HG03460 (cell line): ENCODE data around the gene ZBTB7C.
"Not testable (repeated sequence)": the region's sequence is repeated elsewhere in the genome, so short reads cannot be mapped to it uniquely, and the experiment has no call there.

Source experiments
- ATAC-seq: cut with Tn5 transposase; IDR thresholded peaks from one replicate; pipeline ENCODE4 v1.9.1; 2021; ENCODE audit not compliant: unreplicated experiment

ZBTB7C gene

DNA sequence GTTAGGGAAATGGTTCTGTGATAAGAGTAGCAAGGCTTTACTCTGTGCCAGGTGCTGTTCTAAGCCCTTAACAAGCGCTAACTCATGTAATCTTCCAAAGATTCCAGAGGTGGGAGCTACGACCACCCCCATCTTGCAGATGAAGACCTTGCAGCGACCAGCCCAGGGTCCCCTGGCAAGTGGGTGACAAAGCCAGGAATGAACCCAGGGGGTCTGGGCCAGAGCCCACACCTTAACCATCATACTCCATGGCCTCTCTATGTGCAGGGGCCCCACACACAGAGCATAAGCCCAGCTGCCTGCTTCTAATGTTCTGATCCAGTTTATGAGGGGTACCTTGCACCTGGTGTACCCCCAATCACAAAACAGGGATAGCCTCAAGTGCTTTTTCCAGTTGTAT is 105.3 kb downstream of the ZBTB7C start:
- no peak for ATAC-seq

DNA sequence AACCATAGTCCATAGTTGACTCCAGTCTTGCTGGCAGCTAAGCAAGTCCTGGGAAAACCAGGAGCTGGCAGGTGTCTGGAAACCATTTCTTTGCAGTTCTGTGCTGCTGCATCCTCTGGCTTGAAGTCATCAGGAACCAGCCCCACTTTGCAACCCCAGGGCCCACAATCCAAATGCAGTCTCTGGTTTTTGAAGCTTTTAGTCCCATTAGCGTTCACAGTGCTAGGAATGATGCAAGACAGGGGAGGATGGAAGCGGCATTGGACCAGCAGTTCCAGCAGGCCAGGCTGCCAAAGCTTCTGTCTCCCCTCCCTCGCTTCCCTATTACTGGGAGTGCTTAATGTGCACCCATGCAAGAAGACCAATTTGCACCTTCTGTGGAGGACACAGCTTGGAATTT is 106.4 kb downstream of the ZBTB7C start:
- no peak for ATAC-seq

GRCh38 chr18:48300463-48300961 is 108.7 kb downstream of the ZBTB7C start:
- ATAC-seq, result no peak

DNA sequence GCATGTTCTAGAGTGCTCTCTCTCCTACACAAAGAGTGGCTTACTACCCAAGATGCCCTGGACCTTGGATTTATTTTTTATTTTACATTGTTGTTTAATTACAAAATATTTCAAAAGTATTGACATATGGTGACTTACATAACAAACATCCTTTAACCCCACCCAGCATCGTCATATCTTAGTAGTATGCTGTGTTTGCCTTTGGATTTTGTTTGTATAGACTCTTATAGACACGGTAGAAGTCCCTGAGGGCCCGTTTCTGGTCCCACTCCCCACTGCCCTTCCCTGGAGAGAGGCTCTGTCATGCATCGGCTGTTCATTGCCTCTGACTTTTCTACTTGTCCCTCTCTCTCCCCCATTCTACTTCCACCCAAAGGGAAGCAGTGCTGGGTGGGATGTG is 112.0 kb downstream of the ZBTB7C start:
- no peak for ATAC-seq

GRCh38 chr18:48296581-48296980 is 112.6 kb downstream of the ZBTB7C start:
- no peak for ATAC-seq

DNA sequence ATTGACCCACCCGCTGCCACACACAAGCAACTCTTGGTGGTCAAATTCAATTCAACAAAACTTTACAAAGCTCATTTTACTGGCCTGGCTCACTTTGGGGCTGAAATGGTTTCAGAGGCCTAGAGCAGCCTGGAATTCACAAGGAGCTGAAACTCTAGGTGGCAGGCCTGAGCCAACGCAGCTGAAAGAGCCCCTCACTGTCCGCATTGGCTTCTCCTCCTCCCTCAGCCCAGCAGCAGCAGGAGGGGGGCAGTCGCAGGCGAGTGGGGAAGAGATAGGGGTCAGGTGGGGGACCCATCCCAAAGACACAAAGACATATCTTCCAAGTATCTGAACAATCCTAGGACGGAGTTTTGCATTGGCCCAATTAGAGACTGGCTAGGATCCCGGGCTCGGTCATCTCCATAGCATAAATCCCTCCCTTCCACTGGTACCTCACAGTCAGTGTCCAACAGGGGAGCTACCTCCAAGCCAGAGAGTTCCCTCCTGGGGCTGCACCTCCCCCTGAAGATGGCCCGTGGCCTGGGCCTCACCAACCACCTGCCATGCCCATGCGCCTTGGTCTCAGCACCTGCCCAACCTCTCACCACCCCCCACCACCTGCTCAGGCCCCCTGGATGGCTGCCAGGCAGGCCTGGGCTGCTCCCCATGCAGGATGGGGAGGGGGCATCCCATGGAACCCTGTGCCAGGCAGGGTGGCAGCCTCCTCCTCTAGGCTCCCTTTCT is 113.4 kb downstream of the ZBTB7C start:
- ATAC-seq, result no peak

GRCh38 chr18:48294899-48295585 is 114.1 kb downstream of the ZBTB7C start:
- no peak for ATAC-seq

GRCh38 chr18:48293954-48294898 is 115.0 kb downstream of the ZBTB7C start:
- no peak for ATAC-seq

DNA sequence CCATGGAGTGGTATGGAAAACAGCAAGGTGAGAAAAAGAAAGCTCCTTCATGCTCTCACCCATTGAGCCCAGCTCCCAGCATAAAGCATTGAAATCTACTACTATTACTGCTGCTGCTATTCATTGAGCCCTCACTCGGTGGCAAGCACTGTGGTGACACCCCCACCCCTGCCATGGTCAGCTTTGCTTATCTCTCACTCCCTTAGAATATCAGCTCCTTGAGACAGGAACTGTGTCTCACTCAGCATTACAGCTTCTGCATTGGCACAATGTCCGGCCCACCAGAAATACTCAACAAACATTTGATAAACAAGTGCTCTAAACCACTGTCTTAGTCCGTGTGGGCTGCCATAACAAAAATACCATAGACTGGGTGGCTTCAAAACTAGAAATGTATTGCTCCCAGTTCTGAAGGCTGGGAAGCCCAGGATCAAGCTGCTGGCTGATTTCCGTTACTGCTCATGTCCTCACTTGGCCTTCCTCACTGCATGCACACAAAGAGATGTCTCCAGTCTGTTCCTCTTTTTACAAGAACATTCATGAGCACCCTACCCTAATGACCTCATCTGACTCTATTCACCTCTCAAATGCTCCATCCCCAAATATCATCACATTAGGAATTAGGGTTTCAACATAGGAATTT is 116.3 kb downstream of the ZBTB7C start:
- no peak for ATAC-seq

DNA sequence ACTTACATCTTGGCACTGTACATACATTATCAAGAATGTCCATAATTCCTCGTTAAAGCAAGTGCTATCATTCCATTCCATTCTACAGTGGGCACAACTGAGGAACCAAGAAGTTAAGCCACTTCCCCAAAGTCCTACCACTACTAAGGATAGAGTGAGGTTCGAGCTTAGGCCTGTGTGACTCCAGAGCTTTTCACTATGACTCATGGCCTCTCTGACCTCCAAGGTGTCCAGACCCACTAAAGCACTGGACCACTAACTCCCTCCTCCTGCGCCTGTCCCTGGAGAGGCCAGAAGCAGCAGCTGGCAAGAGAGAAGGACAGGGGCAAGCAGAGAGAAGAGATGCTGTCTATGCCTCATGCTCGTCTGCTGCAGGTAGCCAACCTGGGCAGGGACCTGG is 117.0 kb downstream of the ZBTB7C start:
- no peak for ATAC-seq

DNA sequence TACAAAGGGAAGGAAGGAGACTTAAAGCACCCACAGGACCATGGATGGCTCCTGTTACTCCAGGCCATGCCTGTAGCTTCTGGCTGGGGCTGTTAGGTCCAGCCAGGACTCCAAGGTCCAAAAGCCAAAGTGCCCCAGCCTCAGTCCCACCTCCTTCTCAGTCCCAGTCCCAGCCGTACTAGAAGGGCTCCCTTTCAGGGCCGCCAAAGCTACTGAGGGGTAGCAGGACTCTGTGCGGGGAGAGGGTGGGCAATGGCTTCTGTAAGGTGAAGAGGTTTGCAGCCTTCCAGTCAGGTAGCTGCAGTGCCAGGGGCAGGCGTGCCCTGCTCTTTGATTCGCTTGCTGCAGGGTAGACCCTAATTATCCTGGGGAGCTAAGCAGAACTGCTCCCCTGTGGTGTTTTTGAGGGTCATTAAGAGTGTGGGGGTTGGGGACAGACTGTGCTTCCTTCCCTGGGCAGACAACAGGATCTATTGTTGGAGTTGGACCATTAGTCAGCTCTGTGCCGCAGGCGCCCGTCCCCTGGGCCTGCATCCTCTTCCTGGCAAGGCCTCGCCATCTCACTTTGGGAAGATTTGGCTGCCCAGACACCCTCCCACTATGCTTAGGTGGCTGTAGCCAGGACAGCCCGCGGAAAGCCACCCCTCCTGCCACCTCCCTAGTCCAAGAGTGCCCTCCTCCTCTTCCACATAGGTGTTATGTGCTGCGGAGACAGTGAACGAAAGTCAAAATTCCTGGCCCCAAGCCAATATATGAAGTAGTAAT is 118.8 kb downstream of the ZBTB7C start:
- no peak for ATAC-seq

DNA sequence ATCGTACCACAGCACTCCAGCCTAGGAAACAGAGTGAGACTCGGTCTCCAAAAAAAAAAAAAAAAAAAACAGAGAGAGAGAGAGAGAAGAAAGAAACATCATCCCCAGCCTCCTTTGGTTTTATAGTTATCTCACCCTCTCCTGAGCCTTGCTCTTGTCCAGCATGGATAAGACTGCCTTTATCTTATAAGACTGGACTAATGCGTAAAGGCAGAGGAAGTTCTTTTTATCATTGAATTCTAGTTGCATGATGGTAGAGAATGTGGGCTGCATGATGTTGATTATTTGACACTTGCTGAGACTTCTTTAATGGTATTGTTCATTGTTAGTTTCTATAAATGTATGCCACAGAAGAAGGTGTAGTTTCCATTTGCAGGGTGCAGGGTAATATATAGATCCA is 124.4 kb downstream of the ZBTB7C start:
- no peak for ATAC-seq

- ATAC-seq, result not testable (repeated sequence)
These were observed 125.2 kb downstream of the ZBTB7C start for GRCh38 chr18:48284011-48284410.

- ATAC-seq, result not testable (repeated sequence)
These were observed 127.7 kb downstream of the ZBTB7C start for GRCh38 chr18:48281460-48281859.

DNA sequence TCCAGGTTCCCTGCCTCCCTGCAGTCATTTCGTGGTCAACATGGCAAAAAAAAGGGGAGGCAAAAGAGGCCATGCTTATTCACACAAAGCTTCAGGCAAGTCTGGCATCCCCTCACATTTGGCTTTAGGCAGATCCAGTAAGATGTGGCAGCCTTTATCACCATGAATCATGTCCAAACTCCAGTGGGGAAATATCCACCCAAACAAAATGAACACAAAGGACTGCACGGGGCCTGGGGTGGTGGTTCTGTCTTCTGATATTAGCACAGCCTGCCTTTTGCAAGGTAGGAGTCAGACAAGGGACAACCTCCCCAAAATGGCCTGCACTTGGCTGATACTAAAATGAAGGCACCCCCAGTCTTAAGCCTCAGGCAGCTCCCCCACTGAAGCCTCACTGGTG is 129.9 kb downstream of the ZBTB7C start:
- no peak for ATAC-seq

DNA sequence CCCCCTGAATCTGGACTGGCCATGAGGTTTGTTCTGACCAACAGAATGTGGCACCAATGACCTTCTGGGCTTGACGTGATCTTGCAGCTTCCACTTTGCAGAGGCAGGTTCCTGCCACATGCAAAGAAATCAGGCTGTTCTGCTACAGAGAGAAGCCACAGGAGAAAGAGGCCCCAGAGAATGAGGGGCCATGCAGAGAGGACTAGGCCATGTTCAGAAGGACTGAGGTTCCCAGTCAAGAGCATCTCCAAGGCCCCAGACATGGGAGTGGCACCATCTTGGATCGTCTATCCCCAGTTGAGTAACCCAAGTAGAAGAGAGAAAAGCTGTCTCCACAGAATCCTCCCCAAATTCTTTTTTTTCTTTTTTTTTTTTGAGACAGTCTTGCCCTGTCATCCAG is 131.1 kb downstream of the ZBTB7C start:
- ATAC-seq, result no peak

GRCh38 chr18:48274301-48274700 is 134.9 kb downstream of the ZBTB7C start:
- no peak for ATAC-seq

DNA sequence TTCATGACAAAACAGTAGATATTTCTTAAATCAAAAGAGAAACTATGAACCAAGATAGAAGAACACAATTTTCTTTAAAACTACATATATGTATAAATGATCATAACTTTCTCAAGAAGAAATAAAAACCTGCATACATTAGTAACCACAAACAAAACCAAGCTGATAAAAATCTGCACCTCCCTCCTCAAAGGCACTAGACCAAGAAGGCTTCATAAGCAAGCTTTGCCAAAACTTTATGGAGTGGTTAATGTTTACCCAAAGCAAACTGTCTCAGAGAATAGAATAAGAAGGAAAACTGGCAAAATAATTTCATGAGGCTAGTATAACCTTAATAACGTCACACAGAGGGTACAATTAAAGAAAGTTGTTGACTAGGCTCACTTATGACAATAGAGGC is 138.3 kb downstream of the ZBTB7C start:
- no peak for ATAC-seq

DNA sequence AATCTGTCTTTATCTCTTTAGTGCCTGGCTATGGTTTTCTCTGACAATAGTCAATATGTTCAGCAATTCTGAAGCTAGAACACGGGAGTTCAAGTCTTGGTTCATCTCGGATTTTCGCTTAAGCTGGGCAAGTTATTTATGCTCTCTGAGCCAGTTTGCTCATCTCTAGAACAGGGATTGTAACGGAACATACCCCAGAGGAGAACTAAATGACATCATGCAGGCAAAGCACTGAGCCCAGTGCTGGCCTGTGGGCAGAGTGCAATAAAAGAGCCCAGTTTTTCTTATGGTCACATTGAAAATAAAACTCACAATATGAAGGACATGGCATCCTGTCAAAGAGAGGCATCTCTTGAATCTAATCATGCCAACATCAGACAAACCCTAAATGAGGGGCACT is 143.9 kb downstream of the ZBTB7C start:
- ATAC-seq, result no peak
